Stimulated activated CD4-positive, alpha-beta T cell treated with anti-CD3 and anti-CD28 coated beads, Interleukin-1b, Interleukin-23, amount 100 ng/mL, for 48 hours (primary cell): ENCODE results near the gene HECTD1.
"Not testable (repeated sequence)": the region's sequence is repeated elsewhere in the genome, so short reads cannot be mapped to it uniquely, and the experiment has no call there.

Source experiments
- DNase-seq: peaks from one replicate; pipeline ENCODE4 v3.0.0-alpha.2; 2020

Gene HECTD1

DNA sequence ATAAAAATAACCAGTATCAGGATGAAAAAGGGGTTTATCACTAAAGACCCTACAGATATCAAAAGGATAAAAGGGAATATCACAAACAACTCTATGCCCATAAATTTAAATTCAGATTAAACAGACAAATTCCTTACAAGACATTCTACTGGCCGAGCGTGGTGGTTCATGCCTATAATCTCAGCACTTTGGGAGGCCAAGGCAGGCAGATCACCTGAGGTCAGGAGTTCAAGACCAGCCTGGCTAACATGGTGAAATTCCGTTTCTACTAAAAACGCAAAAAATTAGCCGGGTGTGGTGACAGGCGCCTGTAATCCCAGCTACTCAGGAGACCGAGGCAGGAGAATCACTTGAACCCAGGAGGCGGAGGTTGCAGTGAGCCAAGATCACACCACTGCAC lies 15.0 kb downstream of the HECTD1 start:
- not testable (repeated sequence) for DNase-seq

DNA sequence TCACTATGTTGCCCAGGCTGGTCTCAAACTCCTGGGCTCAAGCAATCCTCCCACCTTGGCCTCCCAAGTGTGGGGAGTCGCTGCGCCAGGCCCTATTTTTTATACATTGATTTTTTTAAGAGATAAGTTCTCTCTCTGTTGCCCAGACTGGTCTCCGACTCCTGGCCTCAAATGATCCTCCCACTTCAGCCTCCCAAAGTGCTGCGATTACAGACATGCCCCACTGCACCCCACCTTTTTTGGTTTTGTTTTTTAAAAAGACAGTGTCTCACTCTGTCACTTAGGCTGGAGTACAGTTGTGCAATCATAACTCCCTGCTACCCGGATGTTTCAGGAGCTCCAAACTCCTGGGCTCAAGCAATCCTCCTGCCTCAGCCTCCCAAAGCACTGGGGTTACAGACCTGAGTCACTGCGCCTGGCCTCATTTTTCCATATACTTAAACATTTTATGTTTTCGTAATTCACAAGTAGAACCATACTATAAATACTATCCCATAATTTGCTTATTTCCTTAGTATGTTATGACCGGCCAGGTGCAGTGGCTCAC lies 16.8 kb downstream of the HECTD1 start:
- no peak for DNase-seq

DNA sequence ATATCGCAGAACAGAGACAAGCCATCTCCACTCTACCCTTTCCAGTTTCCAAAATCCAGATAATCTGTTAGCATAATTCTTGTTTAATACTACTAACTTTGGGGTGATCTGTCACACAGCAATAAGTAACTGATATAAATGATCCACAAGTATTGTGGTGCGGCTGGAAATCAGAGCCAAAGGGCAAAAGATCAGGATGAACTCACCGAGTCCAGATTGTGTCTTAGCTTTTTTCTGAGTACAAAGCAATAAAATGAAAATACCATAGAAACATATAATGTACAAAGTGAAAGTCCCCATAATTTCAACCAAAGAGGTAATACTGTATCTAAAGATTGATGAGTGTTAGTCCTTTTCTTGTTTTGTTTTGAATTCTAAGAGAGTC lies 17.4 kb downstream of the HECTD1 start:
- DNase-seq: no peak

GRCh38 chr14:31189346-31190218 lies 18.0 kb downstream of the HECTD1 start:
- DNase-seq: no peak

- no peak for DNase-seq
Observed at GRCh38 chr14:31188744-31189143, 18.8 kb downstream of the HECTD1 start.

- DNase-seq: not testable (repeated sequence)
Observed at GRCh38 chr14:31182016-31182415, 25.6 kb downstream of the HECTD1 start.

- no peak for DNase-seq
Observed at GRCh38 chr14:31181271-31181670, 26.3 kb downstream of the HECTD1 start.

- no peak for DNase-seq
Observed at GRCh38 chr14:31180299-31181051, 27.1 kb downstream of the HECTD1 start.

- DNase-seq: no peak
Observed at GRCh38 chr14:31174433-31174832, 33.2 kb downstream of the HECTD1 start.

DNA sequence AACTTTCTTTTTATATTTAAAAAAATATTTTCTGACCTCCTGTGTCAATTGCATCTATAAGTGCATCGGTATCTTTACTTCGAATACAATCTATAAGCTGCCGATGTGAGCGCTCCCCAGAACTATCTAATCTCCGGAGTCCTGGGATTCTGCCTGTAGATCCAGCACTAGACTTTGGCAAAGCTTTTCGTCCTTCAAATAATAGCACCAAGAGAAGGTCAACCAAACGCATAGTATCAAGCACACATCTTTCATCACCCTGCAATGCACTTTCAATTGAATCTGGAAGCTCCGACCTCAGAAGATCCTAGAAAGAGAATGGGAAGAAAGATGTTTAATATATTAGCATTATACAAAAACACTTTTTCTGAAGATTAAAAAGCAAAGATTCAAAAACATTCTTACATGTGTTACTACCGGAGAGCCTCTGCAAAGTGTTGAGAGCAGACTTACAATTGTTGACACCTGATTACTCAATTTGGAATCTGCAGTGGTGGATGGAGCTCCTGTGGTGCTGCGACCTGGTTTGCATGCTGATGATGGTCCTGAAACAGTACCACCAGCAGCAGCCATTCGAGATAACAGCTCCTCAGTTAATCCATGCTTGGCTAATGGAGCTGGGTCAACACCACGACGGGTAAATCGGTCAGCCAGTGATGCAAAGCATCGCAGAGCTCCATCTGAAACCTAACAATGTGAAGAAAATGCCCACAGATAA lies 34.3 kb downstream of the HECTD1 start:
- no peak for DNase-seq

DNA sequence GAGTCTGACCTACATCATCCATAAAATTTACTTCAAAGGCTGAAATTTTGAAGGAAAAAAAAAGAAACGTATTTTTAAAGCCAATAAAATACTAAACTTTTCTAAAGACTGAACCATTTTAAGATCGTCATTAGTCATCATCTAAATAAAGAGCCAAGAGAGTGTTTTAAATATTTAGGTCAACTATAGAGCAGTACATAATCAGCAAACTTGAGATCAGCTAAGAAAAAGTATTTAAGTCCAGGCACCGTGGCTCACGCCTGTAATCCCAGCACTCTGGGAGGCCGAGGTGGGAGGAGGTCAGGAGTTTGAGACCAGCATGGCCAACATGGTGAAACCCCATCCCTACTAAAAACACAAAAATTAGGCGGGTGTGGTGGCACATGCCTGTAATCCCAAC lies 35.5 kb downstream of the HECTD1 start:
- DNase-seq: no peak

GRCh38 chr14:31170411-31170810 lies 37.2 kb downstream of the HECTD1 start:
- DNase-seq: no peak

- DNase-seq: no peak
Observed at GRCh38 chr14:31169877-31170276, 37.7 kb downstream of the HECTD1 start.

- no peak for DNase-seq
Observed at GRCh38 chr14:31167032-31167431, 40.6 kb downstream of the HECTD1 start.

DNA sequence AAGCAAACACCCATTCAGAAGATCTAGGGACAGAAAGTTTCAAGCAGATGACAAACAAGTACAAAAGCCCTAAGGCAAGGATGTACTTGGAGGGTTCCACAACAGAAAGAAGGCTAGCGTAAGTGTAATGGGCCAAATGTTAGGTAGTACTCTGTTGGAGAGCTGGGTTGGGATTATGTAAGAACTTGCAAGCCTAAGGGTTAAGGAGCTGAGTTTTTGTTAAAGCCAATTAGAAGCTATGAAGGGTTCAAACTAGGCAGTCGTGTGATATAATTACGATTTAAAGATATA lies 41.4 kb downstream of the HECTD1 start:
- DNase-seq: no peak

DNA sequence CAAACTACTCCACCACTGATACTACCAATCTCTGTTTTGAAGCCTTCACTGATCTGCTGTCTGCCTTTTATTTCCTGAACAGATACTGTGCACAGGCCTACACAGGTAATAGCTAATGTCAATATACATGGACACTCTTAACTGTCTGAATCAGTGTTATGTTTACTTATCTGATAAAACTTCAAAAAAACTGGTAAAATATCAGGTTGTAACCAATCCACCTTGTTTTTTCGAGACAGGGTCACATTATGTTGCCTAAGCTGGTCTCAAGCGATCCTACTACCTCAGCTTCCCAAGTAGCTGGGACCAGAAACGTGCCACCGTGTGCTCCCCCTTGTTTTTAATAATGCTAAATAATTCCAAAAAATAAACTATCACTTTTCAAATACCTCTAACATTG lies 43.5 kb downstream of the HECTD1 start:
- DNase-seq: no peak

DNA sequence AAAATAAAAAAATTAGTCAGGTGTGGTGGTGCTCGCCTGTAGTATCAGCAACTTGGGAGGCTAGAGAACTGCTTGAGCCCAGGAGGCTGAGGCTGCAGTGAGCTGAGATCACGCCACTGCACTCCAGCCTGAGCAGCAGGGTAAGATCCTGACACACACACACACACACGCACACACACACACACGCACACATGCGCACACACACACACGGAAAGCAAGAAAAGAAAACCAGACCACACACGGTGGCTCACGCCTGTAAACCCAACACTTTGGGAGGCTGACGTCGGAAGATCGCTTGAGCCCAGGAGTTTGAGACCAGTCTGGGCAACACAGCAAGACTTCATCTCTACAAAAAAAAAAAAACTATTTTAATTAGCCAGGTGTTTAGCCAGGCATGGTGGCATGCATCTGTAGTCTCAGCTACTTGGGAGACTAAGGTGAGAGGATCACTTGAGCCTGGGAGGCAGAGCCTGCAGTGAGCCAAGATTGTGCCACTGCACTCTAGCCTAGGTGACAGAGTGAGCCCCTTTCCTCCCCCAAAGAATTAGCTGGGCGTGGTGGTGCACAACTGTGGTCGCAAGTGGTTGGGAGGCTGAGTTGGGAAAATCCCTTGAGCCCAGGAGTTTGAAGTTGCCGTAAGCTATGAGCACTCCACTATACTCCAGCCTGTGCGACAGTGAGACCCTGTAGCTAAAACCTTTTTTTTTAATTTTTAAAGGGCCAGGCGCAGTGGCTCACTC lies 44.5 kb downstream of the HECTD1 start:
- DNase-seq: no peak

DNA sequence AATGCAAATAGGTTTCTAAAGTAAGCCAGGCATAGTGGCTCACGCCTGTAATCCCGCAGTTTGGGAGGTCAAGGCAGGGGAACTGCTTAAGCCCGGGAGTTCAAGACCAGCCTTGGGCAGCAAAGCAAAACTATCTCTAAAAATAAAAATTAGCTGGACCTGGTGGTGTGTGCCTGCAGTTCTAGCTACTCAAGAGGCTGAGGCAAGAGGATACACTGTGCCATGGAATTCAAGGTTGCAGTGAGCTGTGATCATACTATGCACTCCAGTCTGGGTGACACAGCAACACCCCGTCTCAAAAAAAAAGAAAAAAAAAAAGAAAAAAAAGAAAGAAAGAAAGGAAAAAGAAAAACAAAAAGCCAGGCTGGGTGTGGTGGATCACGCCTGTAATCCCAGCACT lies 46.3 kb downstream of the HECTD1 start:
- no peak for DNase-seq

GRCh38 chr14:31159682-31160296 lies 47.8 kb downstream of the HECTD1 start:
- no peak for DNase-seq

DNA sequence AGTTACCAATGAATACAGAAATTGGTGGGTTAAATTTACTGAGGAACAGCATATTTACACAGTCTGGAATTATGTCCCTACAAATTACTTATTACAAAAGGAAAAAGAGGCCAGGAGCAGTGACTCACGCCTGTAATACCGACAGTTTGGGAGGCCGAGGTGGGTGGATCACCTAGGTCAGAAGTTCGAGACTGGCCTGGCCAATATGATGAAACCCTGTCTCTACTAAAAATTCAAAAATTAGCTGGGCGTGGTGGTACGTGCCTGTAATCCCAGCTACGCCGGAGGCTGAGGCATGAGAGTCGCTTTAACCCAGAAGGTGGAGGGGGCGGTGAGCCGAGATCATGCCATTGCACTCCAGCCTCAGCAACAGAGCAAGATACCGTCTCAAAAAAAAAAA lies 52.6 kb downstream of the HECTD1 start:
- no peak for DNase-seq

GRCh38 chr14:31142455-31143087 lies 65.0 kb downstream of the HECTD1 start:
- no peak for DNase-seq

- DNase-seq: no peak
Observed at GRCh38 chr14:31139301-31139847, 68.2 kb downstream of the HECTD1 start.
